ENCODE data around the gene NFKBIE. TPM values are rescaled to one million over a fixed set of nuclear protein-coding genes. Genes with fewer than 3 reads are reported as not detected.

The NFKBIE gene
- polyA plus RNA-seq, 1 donor from 2014 or later, result 16.8 TPM

GRCh38 chr6:44214307-44214706 lies 51.0 kb downstream of the NFKBIE start:
- H3K4me2 ChIP-seq (ENCODE audit: low read length), result no peak overlapping the region
- H4K20me1 ChIP-seq (ENCODE audit: insufficient read depth), result no peaks in the 10 kb centered on the region
- H3K27ac ChIP-seq (ENCODE audit: low read length), result no peak overlapping the region
- H3K79me2 ChIP-seq (replicated peaks; ENCODE audit: insufficient read depth, low read length), result no peaks in the 10 kb centered on the region
- H3K9me3 ChIP-seq (ENCODE audit: low read length), result no peaks in the 10 kb centered on the region
- H3K9ac ChIP-seq (ENCODE audit: low read length), result no peak overlapping the region
- H3K9me2 ChIP-seq (ENCODE audit: insufficient read depth, low read length), result no peaks in the 10 kb centered on the region
- H2AFZ ChIP-seq (ENCODE audit: low read depth, low read length), result no peak overlapping the region
- no peak for TF ChIP-seq POLR2AphosphoS5 (IDR thresholded peaks at IDR 0.05)
- no peaks in the 10 kb centered on the region for H3K36me3 ChIP-seq (ENCODE audit: insufficient read depth, low read length)
- H3K4me3 ChIP-seq (ENCODE audit: low read length), result no peak overlapping the region
- H3K27me3 ChIP-seq (ENCODE audit: insufficient read depth, low read depth, low read length), result peaks cover 3% of the 10 kb centered on the region
- H3F3A ChIP-seq (ENCODE audit: insufficient read depth, low read length, poor library complexity, severe bottlenecking), result no peaks in the 10 kb centered on the region

GRCh38 chr6:44211284-44211683 lies 54.1 kb downstream of the NFKBIE start:
- Histone ChIP-seq H3K9me3 (ENCODE audit: low read length) (no peaks in the 10 kb centered on the region), H3K9me2 (ENCODE audit: insufficient read depth, low read length) (no peaks in the 10 kb centered on the region), H3K4me3 (ENCODE audit: low read length) (no peak overlapping the region)

More at GRCh38 chr6:44211284-44211683, 54.1 kb downstream of the NFKBIE start:
- no peaks in the 10 kb centered on the region for H3F3A ChIP-seq (ENCODE audit: insufficient read depth, low read length, poor library complexity, severe bottlenecking)
- H3K9ac ChIP-seq (ENCODE audit: low read length), result no peak overlapping the region
- no peak overlapping the region for H3K27ac ChIP-seq (ENCODE audit: low read length)
- no peaks in the 10 kb centered on the region for H3K27me3 ChIP-seq (ENCODE audit: insufficient read depth, low read depth, low read length)
- TF ChIP-seq RAD21 (conservative IDR thresholded peaks at IDR 0.05), result no peak
- no peak overlapping the region for H3K4me2 ChIP-seq (ENCODE audit: low read length)
- H3K36me3 ChIP-seq (ENCODE audit: insufficient read depth, low read length), result no peaks in the 10 kb centered on the region
- H2AFZ ChIP-seq (ENCODE audit: low read depth, low read length), result no peak overlapping the region
- H3K79me2 ChIP-seq (replicated peaks; ENCODE audit: insufficient read depth, low read length), result no peaks in the 10 kb centered on the region
- no peaks in the 10 kb centered on the region for H4K20me1 ChIP-seq (ENCODE audit: insufficient read depth)

Small RNAs within 50 kb of the gene (small RNA-seq; reads per million reads assigned to genes)
- 0 reads per million in 3 experiments for gene RN7SL811P

Other genes with a start within 250 kb of the NFKBIE start
- gene MRPL14, start 138.1 kb downstream of the NFKBIE start, polyA plus RNA-seq, result 66.4 and 70.7 TPM in 2 replicates
- gene TMEM63B, start 138.0 kb downstream of the NFKBIE start, polyA plus RNA-seq, result 49.9 and 67.5 TPM in 2 replicates
- not detected in 2 replicates for gene CAPN11, start 106.7 kb downstream of the NFKBIE start, polyA plus RNA-seq
- gene MYMX, start 48.6 kb downstream of the NFKBIE start, polyA plus RNA-seq, result not detected in 2 replicates
- 18.9 and 29.5 TPM in 2 replicates for gene SLC29A1, start 42.0 kb downstream of the NFKBIE start, polyA plus RNA-seq
- 485 and 522 TPM in 2 replicates for gene HSP90AB1, start 18.4 kb downstream of the NFKBIE start, polyA plus RNA-seq
- 44.5 and 64.9 TPM in 2 replicates for gene SLC35B2, start 8.0 kb downstream of the NFKBIE start, polyA plus RNA-seq
- gene TMEM151B, start 4.9 kb upstream of the NFKBIE start, polyA plus RNA-seq, result 66.0 and 82.1 TPM in 2 replicates
- gene AARS2, start 47.8 kb upstream of the NFKBIE start, polyA plus RNA-seq, result 12.6 and 14.0 TPM in 2 replicates
- gene SPATS1, start 77.1 kb upstream of the NFKBIE start, polyA plus RNA-seq, result not detected in 2 replicates
- 27.3 and 28.9 TPM in 2 replicates for gene CDC5L, start 122.2 kb upstream of the NFKBIE start, polyA plus RNA-seq